NT2/D1 (cell line): ENCODE measurements around the gene HIC1.
A peak's percentile ranks its signal among the peaks of the same experiment; 100 is the strongest.

Experiments used
- DNase-seq: peaks from one replicate; pipeline ENCODE4 v3.0.0-alpha.2; 2011; ENCODE audit warnings: low read depth, low spot score
- H3K27me3 ChIP-seq: 2 replicates; pipeline ENCODE4 v1.6.0; 2011; ENCODE audit warnings: mild to moderate bottlenecking; ENCODE audit not compliant: insufficient read length, insufficient read depth
- H3K36me3 ChIP-seq: 2 replicates; pipeline ENCODE4 v1.6.1; 2011; ENCODE audit warnings: mild to moderate bottlenecking, low read length, mixed read lengths; ENCODE audit not compliant: insufficient read depth, insufficient read length
- H3K4me1 ChIP-seq: 2 replicates; pipeline ENCODE4 v1.5.1; 2011; ENCODE audit not compliant: insufficient read depth, insufficient read length
- H3K4me3 ChIP-seq: 2 replicates; pipeline ENCODE4 v1.5.1; 2011; ENCODE audit warnings: low read depth; ENCODE audit not compliant: insufficient read length
- H3K9ac ChIP-seq: 2 replicates; pipeline ENCODE4 v1.6.0; 2011; ENCODE audit warnings: low read depth; ENCODE audit not compliant: insufficient read length
- H3K9me3 ChIP-seq: 2 replicates; pipeline ENCODE4 v1.5.1; 2011; ENCODE audit warnings: mild to moderate bottlenecking, low read length; ENCODE audit not compliant: insufficient read depth
- SUZ12 ChIP-seq: IDR thresholded peaks from 2 replicates; pipeline ENCODE4 v1.6.1; 2011; ENCODE audit not compliant: insufficient read length, insufficient read depth; ENCODE audit errors: extremely low read depth
- YY1 ChIP-seq: IDR thresholded peaks from 2 replicates; pipeline ENCODE4 v1.6.1; 2011; ENCODE audit not compliant: insufficient read length, insufficient read depth
- ZNF274 ChIP-seq: IDR thresholded peaks from 2 replicates; pipeline ENCODE4 v1.6.1; 2011; ENCODE audit warnings: mild to moderate bottlenecking, low read depth, low read length

The HIC1 gene

DNA sequence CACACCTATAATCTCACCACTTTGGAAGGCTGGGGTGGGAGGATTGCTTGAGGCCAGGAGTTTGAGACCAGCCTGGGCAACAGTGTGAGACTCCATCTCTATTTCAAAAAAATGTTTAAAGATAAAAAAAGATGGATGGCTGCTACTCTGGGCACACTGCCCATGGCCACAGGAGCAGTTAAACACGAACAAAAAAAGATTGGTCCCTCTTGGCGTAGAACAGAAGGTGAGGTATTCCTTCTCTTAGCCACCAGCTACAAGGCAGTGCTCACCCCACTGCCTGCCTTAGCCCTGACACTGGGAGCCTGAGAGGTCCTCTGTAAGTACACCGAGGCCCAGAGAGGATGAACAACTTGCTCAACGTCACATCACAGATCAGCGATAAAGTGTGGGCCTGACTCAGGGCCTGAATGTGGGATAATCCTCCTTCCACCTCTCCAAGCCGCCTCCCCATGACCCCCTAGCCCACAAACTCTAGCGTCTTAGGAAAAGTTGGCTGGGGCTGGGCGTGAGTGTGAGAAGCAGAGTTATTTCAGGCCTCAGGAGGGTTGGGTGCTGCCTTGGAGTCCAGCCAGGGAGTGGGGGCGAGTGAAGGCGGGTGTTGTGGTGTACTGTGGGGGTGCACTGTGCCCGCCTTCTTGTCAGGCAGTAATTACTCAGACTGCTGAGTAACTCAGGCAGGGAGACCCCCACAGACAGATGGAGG lies 27.2 kb upstream of the HIC1 start:
- H3K4me3 ChIP-seq, result no peak overlapping the region
- TF ChIP-seq SUZ12 (no peak), YY1 (no peak), ZNF274 (no peak)
- DNase-seq, result no peak
- no peak overlapping the region for H3K9ac ChIP-seq
- H3K27me3 ChIP-seq, result peaks cover 52% of the 10 kb centered on the region
- peaks cover 19% of the 10 kb centered on the region for H3K4me1 ChIP-seq
- H3K36me3 ChIP-seq, result peaks cover 7% of the 10 kb centered on the region
- no peaks in the 10 kb centered on the region for H3K9me3 ChIP-seq

DNA sequence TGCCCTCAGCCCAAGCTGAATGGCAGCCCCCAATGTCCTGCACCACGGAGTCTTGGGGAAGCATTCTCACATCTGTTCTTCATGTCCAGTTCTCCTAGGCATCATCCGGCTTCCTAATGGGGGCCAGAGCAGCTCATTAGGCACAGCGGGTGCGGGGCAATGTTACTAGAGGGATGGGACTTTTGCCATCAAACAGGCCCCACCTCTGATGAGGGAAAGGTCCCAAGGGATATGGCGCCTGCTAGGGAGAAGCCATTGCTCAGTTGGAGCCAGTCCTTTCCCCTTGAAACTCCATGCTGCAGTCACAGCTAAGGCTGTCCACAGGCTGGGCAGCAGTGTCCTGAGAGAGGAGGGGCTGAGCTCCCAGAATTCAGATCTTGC lies 26.7 kb upstream of the HIC1 start:
- H3K4me3 ChIP-seq, result no peak overlapping the region
- TF ChIP-seq SUZ12, result no peak
- TF ChIP-seq YY1, result no peak
- no peak for TF ChIP-seq ZNF274
- H3K4me1 ChIP-seq, result peaks cover 16% of the 10 kb centered on the region
- DNase-seq, result no peak
- peaks cover 8% of the 10 kb centered on the region for H3K36me3 ChIP-seq
- H3K9ac ChIP-seq, result no peak overlapping the region
- peaks cover 49% of the 10 kb centered on the region for H3K27me3 ChIP-seq
- no peaks in the 10 kb centered on the region for H3K9me3 ChIP-seq

DNA sequence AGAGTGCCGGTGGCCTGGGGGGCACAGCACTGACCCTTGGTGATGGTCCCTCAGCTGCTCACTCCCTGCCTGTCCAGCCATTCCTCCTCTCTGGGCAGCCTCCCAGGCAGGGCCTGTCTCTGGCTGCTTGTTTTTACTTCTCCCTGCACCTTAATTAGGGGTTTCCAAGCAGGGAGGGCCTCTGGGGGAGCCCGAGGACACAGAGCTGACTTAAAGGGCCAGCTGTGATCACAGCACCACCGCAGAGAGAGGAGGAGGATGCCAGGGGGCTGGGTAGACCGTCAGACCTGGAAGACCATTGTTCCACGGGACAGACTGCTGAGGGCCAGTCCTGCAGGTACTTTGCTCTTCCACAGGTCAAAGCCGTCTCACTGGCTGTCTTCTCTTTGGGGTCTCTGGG lies 26.2 kb upstream of the HIC1 start:
- Histone ChIP-seq H3K9ac (no peak overlapping the region), H3K36me3 (peaks cover 13% of the 10 kb centered on the region), H3K4me3 (no peak overlapping the region), H3K27me3 (peaks cover 47% of the 10 kb centered on the region), H3K4me1 (peaks cover 14% of the 10 kb centered on the region), H3K9me3 (no peaks in the 10 kb centered on the region)
- DNase-seq, result no peak
- TF ChIP-seq ZNF274, result no peak
- no peak for TF ChIP-seq SUZ12
- no peak for TF ChIP-seq YY1

- TF ChIP-seq SUZ12, result no peak
- peak; percentile 75 for TF ChIP-seq YY1
- Histone ChIP-seq H3K9ac (peak within 1 kb of the TSS; percentile 96), H3K27me3 (peaks cover 33% of the 10 kb centered on the region), H3K4me1 (peaks cover 15% of the 10 kb centered on the region), H3K9me3 (no peaks in the 10 kb centered on the region), H3K36me3 (peaks cover 16% of the 10 kb centered on the region), H3K4me3 (peak within 1 kb of the TSS; percentile 99)
- DNase-seq, result no peak
These were observed 24.8 kb upstream of the HIC1 start, which contains the start of gene DPH1 for GRCh38 chr17:2029911-2030778. Gene DPH1, plus strand, starts transcription at chr17:2030153. Its CDS starts 17 bp downstream, at chr17:2030170.

DNA sequence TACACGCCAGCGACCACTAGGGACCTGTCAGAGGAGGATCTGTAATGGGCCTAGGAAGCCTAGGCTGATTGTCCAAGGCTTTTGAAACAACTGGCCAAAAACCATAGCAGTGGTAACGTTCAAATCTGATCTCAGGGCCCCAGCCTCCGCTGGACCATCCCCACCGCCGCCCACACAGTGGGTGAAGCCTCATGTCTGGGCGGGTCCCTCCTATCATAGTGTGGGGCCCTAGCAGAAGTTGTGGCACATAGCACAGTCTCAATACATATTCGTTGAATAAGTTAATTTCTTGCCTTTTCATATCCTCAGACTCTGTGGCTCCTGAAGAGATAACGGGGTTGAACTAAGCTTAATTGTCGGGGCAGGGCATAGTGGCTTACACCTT lies 24.1 kb upstream of the HIC1 start:
- Histone ChIP-seq H3K4me1 (peaks cover 19% of the 10 kb centered on the region), H3K4me3 (peak overlapping the region; percentile 99), H3K9ac (peak overlapping the region; percentile 96), H3K9me3 (no peaks in the 10 kb centered on the region), H3K36me3 (peaks cover 20% of the 10 kb centered on the region), H3K27me3 (peaks cover 27% of the 10 kb centered on the region)
- no peak for DNase-seq
- no peak for TF ChIP-seq SUZ12
- no peak for TF ChIP-seq YY1
- no peak for TF ChIP-seq ZNF274

DNA sequence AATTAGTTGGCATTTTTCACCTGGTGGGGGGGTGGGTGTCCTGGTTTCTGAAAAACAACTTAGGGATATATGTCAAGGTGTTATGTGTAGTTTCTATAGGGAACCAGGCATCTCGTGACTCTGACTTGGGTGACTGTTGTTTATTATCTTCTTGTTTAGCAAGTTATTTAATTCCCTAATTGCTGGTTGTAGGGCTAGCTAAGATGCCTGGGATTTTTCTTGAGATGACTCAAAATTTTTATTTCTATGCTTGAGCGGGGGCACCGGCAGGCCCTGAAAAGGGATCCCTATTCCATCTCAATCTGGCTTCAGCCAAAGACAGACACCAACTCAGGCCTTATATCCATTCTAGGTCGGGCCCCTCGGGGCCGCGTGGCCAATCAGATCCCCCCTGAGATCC lies 21.8 kb upstream of the HIC1 start:
- no peaks in the 10 kb centered on the region for H3K9me3 ChIP-seq
- peak overlapping the region; percentile 72 for H3K9ac ChIP-seq
- DNase-seq, result no peak
- peaks cover 43% of the 10 kb centered on the region for H3K36me3 ChIP-seq
- H3K4me3 ChIP-seq, result no peak overlapping the region
- peaks cover 21% of the 10 kb centered on the region for H3K4me1 ChIP-seq
- no peak for TF ChIP-seq YY1
- TF ChIP-seq ZNF274, result no peak
- TF ChIP-seq SUZ12, result no peak
- peaks cover 4% of the 10 kb centered on the region for H3K27me3 ChIP-seq

DNA sequence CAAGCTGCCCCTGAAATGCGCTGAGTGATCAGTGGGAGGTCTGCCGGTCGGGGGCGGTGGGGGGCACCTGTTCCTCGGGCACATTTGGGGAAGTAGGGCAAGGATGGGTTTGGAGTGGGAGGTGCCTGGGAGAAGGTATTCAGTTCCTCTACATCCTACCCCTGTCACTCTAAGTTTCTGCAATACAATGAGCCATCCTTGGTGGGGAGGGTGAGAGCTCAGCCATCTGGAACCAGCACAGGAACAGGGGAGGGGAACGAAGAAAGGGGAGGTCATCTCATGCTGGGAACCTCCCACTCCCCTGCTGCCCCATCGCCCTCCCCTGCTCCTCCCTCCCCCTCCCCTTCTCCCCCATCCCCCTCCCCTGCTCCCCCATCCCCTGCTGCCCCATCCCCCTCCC lies 20.7 kb upstream of the HIC1 start:
- H3K36me3 ChIP-seq, result peaks cover 50% of the 10 kb centered on the region
- H3K4me1 ChIP-seq, result peaks cover 14% of the 10 kb centered on the region
- no peak for DNase-seq
- TF ChIP-seq YY1 (no peak), SUZ12 (no peak), ZNF274 (no peak)
- H3K9ac ChIP-seq, result no peak overlapping the region
- H3K9me3 ChIP-seq, result no peaks in the 10 kb centered on the region
- H3K4me3 ChIP-seq, result no peak overlapping the region
- H3K27me3 ChIP-seq, result no peaks in the 10 kb centered on the region
